Parathyroid adenoma (tissue), 2 donors: ENCODE results near the gene SOCS7.

Experiments
- H2AFZ ChIP-seq: fragments of 300-600 bp; sonication (generic); one replicate; pipeline ENCODE4 v1.7.0; 2017; ENCODE audit warnings: antibody characterized with exemption, mild to moderate bottlenecking
- H3K27ac ChIP-seq: fragments of 300-600 bp; sonication (generic); one replicate; pipeline ENCODE4 v1.7.0; 2017
- H3K27me3 ChIP-seq: fragments of 300-600 bp; sonication (generic); one replicate; pipeline ENCODE4 v1.7.0; 2017; ENCODE audit warnings: low read length; ENCODE audit not compliant: control insufficient read depth, insufficient read depth
- H3K36me3 ChIP-seq: fragments of 300-600 bp; sonication (generic); one replicate; pipeline ENCODE4 v1.7.0; 2017; ENCODE audit warnings: low read length; ENCODE audit not compliant: control insufficient read depth, insufficient read depth
- H3K4me1 ChIP-seq: fragments of 300-600 bp; sonication (generic); one replicate; pipeline ENCODE4 v1.7.0; 2017; ENCODE audit warnings: control low read depth
- H3K4me2 ChIP-seq: fragments of 300-600 bp; sonication (generic); one replicate; pipeline ENCODE4 v1.7.0; 2017; ENCODE audit warnings: low read length
- H3K4me3 ChIP-seq: fragments of 300-600 bp; sonication (generic); one replicate; pipeline ENCODE4 v1.7.0; 2017; ENCODE audit warnings: low read depth, low read length
- H3K79me2 ChIP-seq: fragments of 300-600 bp; sonication (generic); one replicate; pipeline ENCODE4 v1.7.0; 2017; ENCODE audit warnings: control low read depth
- H3K9ac ChIP-seq: fragments of 300-600 bp; sonication (generic); one replicate; pipeline ENCODE4 v1.7.0; 2017; ENCODE audit warnings: mild to moderate bottlenecking
- H3K9me3 ChIP-seq: fragments of 300-600 bp; sonication (generic); one replicate; pipeline ENCODE4 v1.7.0; 2017; ENCODE audit warnings: low read length; ENCODE audit not compliant: control insufficient read depth
- TF ChIP-seq, protein P1 (sequence below): fragments of 300-600 bp; sonication (generic); IDR thresholded peaks from one replicate; pipeline ENCODE4 v1.7.0; 2017; ENCODE audit warnings: antibody characterized with exemption, mild to moderate bottlenecking
- donor health status: primary hyperparathyroidism.

Gene SOCS7

GRCh38 chr17:38397227-38397626 lies 45.6 kb downstream of the SOCS7 start:
- H2AFZ ChIP-seq, result no peak overlapping the region
- TF ChIP-seq, protein P1, sequence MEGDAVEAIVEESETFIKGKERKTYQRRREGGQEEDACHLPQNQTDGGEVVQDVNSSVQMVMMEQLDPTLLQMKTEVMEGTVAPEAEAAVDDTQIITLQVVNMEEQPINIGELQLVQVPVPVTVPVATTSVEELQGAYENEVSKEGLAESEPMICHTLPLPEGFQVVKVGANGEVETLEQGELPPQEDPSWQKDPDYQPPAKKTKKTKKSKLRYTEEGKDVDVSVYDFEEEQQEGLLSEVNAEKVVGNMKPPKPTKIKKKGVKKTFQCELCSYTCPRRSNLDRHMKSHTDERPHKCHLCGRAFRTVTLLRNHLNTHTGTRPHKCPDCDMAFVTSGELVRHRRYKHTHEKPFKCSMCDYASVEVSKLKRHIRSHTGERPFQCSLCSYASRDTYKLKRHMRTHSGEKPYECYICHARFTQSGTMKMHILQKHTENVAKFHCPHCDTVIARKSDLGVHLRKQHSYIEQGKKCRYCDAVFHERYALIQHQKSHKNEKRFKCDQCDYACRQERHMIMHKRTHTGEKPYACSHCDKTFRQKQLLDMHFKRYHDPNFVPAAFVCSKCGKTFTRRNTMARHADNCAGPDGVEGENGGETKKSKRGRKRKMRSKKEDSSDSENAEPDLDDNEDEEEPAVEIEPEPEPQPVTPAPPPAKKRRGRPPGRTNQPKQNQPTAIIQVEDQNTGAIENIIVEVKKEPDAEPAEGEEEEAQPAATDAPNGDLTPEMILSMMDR, result no peak
- H3K9me3 ChIP-seq, result no peaks in the 10 kb centered on the region
- no peaks in the 10 kb centered on the region for H3K27me3 ChIP-seq
- no peak overlapping the region for H3K9ac ChIP-seq
- H3K36me3 ChIP-seq, result no peaks in the 10 kb centered on the region
- H3K79me2 ChIP-seq, result no peaks in the 10 kb centered on the region
- no peaks in the 10 kb centered on the region for H3K4me1 ChIP-seq
- no peak overlapping the region for H3K4me3 ChIP-seq
- H3K27ac ChIP-seq, result no peak overlapping the region
- H3K4me2 ChIP-seq, result no peak overlapping the region

- no peaks in the 10 kb centered on the region for H3K4me1 ChIP-seq
- TF ChIP-seq, protein P1, result no peak
- H3K4me2 ChIP-seq, result no peak overlapping the region
- H3K27ac ChIP-seq, result no peak overlapping the region
- H3K9ac ChIP-seq, result no peak overlapping the region
- no peak overlapping the region for H3K4me3 ChIP-seq
- H3K79me2 ChIP-seq, result no peaks in the 10 kb centered on the region
- no peaks in the 10 kb centered on the region for H3K9me3 ChIP-seq
- H3K27me3 ChIP-seq, result no peaks in the 10 kb centered on the region
- H2AFZ ChIP-seq, result no peak overlapping the region
- H3K36me3 ChIP-seq, result no peaks in the 10 kb centered on the region
Observed at GRCh38 chr17:38400286-38400685, 48.6 kb downstream of the SOCS7 start.

DNA sequence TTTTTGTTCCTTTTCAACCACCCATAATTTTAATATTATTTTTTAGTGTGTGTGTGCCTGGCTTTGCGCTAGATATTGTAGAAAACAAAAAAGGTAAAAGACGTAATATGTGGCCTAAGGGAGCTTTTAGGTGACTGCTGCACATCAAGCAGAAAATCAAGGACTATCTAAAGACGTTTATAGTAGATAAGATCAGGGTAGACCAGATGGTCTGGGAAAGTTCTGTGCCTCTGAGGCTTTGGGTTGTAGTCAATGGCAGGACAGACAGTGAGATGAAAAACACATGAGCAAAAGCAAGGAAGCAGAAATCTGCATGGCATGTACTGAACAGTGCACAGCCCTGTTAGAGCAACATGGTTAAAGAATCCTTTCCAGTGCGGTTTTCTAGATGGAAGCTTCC lies 49.8 kb downstream of the SOCS7 start:
- Histone ChIP-seq H3K27ac (no peak overlapping the region), H3K4me2 (no peak overlapping the region), H3K27me3 (no peaks in the 10 kb centered on the region), H3K36me3 (no peaks in the 10 kb centered on the region), H3K79me2 (no peaks in the 10 kb centered on the region), H3K4me3 (no peak overlapping the region), H3K9ac (no peak overlapping the region), H2AFZ (no peak overlapping the region), H3K4me1 (no peaks in the 10 kb centered on the region), H3K9me3 (no peaks in the 10 kb centered on the region)
- TF ChIP-seq, protein P1, result no peak

DNA sequence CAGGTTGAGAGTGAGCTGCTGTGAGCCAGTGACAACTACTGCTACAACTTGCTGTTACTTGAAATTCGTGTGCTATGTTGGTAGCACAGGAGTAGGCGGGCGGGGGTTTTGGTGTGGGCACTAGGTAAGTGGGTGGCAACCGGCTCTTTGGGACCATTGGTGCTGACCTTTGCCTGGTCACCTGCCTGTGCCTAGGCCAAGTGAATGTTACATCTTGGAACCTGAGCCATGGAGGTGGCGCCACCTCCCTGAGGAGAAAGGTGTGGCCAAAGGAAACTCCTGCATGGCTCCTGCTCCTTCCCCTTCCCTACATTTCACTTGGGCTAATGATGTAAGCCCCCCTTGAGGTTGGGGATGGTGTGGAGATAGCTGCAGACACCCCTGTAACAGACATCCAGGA lies 51.3 kb downstream of the SOCS7 start:
- Histone ChIP-seq H3K4me3 (no peak overlapping the region), H3K36me3 (no peaks in the 10 kb centered on the region), H3K4me2 (no peak overlapping the region), H3K27me3 (no peaks in the 10 kb centered on the region), H3K79me2 (no peaks in the 10 kb centered on the region), H3K4me1 (no peaks in the 10 kb centered on the region), H3K9ac (no peak overlapping the region), H2AFZ (no peak overlapping the region), H3K9me3 (no peaks in the 10 kb centered on the region), H3K27ac (no peak overlapping the region)
- TF ChIP-seq, protein P1, result no peak

DNA sequence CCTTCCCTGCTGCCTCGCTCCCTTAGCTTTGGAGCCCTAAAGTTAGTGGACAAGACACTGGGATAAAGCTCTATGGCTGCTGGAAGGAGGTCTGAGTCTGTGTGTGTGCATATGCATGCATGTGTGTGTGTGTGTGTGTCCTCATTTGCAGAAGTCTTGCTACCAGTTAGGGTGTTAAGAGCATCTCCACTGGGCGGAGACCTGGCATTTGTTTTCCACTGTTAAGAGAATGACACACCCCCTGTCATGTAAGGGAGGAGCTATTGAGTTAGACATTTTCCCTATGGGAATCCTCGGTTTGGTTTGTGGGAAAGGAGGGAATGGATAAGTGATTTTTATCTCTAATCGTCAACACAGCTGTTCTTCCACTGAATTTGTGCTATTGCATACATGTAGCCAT lies 51.8 kb downstream of the SOCS7 start:
- Histone ChIP-seq H3K36me3 (no peaks in the 10 kb centered on the region), H3K27ac (no peak overlapping the region)

More for the DNA sequence above, 51.8 kb downstream of the SOCS7 start:
- Histone ChIP-seq H3K4me2 (no peak overlapping the region), H3K79me2 (no peaks in the 10 kb centered on the region), H3K27me3 (no peaks in the 10 kb centered on the region), H3K4me1 (no peaks in the 10 kb centered on the region), H3K4me3 (no peak overlapping the region), H3K9me3 (no peaks in the 10 kb centered on the region), H3K9ac (no peak overlapping the region), H2AFZ (no peak overlapping the region)
- TF ChIP-seq, protein P1, result no peak
